ENCODE results near the gene LRRC41. TPM values are rescaled to one million over a fixed set of nuclear protein-coding genes. Genes with fewer than 3 reads are reported as not detected.

The LRRC41 gene
- total RNA-seq, 1 donor from 2014 or later: 43.1 TPM

DNA sequence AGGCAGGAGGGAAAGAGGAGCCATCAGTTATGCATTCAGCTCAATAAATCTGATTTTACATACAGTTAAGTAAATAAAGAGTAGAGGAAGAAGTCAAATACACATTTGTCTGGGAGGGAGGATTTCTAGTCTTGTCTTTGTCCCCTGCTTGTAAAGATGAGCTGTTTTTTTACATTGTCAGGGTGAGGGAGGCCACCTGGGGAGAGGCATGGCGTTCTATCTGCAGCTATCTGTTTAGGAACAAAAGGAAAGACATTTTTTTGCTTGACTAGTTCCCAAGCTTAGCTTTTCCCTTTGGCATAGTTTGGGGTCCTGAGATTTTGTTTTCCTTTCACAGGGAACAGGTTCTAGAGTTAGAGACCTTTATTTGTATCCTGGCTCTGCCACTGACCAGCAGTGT is 40.9 kb downstream of the LRRC41 start:
- no peaks in the 10 kb centered on the region for H3K4me1 Mint-ChIP-seq
- H3K36me3 Mint-ChIP-seq: peaks cover 37% of the 10 kb centered on the region
- peaks cover 2% of the 10 kb centered on the region for H3K36me3 ChIP-seq

GRCh38 chr1:46256523-46256922 is 46.9 kb downstream of the LRRC41 start:
- Histone ChIP-seq H3K4me1 (no peaks in the 10 kb centered on the region), H4K20me1 (ENCODE audit: low read depth) (peaks cover 11% of the 10 kb centered on the region), H3K4me3 (no peak overlapping the region), H3K27me3 (no peaks in the 10 kb centered on the region), H3K9ac (no peak overlapping the region), H3F3A (ENCODE audit: low read depth) (no peaks in the 10 kb centered on the region), H3K4me2 (no peak overlapping the region), H2AFZ (replicated peaks) (no peak overlapping the region), H3K36me3 (no peaks in the 10 kb centered on the region), H3K27ac (no peak overlapping the region), H3K9me3 (ENCODE audit: low read depth) (no peaks in the 10 kb centered on the region), H3K79me2 (ENCODE audit: low read depth) (no peaks in the 10 kb centered on the region)
- H3K27me3 Mint-ChIP-seq (ENCODE audit: insufficient read depth, low read depth): no peaks in the 10 kb centered on the region
- H3K4me3 Mint-ChIP-seq: no peak overlapping the region
- peaks cover 34% of the 10 kb centered on the region for H3K36me3 Mint-ChIP-seq
- DNase-seq (ENCODE audit: low spot score): no peak
- TF ChIP-seq, protein P1, sequence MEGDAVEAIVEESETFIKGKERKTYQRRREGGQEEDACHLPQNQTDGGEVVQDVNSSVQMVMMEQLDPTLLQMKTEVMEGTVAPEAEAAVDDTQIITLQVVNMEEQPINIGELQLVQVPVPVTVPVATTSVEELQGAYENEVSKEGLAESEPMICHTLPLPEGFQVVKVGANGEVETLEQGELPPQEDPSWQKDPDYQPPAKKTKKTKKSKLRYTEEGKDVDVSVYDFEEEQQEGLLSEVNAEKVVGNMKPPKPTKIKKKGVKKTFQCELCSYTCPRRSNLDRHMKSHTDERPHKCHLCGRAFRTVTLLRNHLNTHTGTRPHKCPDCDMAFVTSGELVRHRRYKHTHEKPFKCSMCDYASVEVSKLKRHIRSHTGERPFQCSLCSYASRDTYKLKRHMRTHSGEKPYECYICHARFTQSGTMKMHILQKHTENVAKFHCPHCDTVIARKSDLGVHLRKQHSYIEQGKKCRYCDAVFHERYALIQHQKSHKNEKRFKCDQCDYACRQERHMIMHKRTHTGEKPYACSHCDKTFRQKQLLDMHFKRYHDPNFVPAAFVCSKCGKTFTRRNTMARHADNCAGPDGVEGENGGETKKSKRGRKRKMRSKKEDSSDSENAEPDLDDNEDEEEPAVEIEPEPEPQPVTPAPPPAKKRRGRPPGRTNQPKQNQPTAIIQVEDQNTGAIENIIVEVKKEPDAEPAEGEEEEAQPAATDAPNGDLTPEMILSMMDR (IDR thresholded peaks at IDR 0.05): no peak
- TF ChIP-seq EZH2 (IDR thresholded peaks at IDR 0.05) (no peak), EZH2phosphoT487 (IDR thresholded peaks at IDR 0.05) (no peak)
- H3K9me3 Mint-ChIP-seq: no peaks in the 10 kb centered on the region
- no peak overlapping the region for H3K27ac Mint-ChIP-seq
- no peaks in the 10 kb centered on the region for H3K4me1 Mint-ChIP-seq

More for the DNA sequence above, 40.9 kb downstream of the LRRC41 start:
- no peak overlapping the region for H3K4me3 ChIP-seq
- H3K9ac ChIP-seq: no peak overlapping the region
- peak; percentile 10 for DNase-seq (ENCODE audit: low spot score)
- H3K27me3 ChIP-seq: no peaks in the 10 kb centered on the region
- no peak for TF ChIP-seq EZH2 (IDR thresholded peaks at IDR 0.05)
- TF ChIP-seq, protein P1 (IDR thresholded peaks at IDR 0.05): no peak
- TF ChIP-seq EZH2phosphoT487 (IDR thresholded peaks at IDR 0.05): no peak
- no peaks in the 10 kb centered on the region for H3K27me3 Mint-ChIP-seq (ENCODE audit: insufficient read depth, low read depth)
- no peak overlapping the region for H3K4me2 ChIP-seq
- H3K9me3 ChIP-seq (ENCODE audit: low read depth): no peaks in the 10 kb centered on the region
- H3K79me2 ChIP-seq (ENCODE audit: low read depth): no peaks in the 10 kb centered on the region
- no peaks in the 10 kb centered on the region for H3K9me3 Mint-ChIP-seq
- H3F3A ChIP-seq (ENCODE audit: low read depth): no peaks in the 10 kb centered on the region
- H3K27ac ChIP-seq: no peak overlapping the region
- no peaks in the 10 kb centered on the region for H3K4me1 ChIP-seq
- H3K27ac Mint-ChIP-seq: no peak overlapping the region
- no peak overlapping the region for H3K4me3 Mint-ChIP-seq
- no peak overlapping the region for H2AFZ ChIP-seq (replicated peaks)
- peaks cover 8% of the 10 kb centered on the region for H4K20me1 ChIP-seq (ENCODE audit: low read depth)

GRCh38 chr1:46254668-46255067 is 48.7 kb downstream of the LRRC41 start:
- no peak overlapping the region for H3K27ac ChIP-seq
- H3K4me1 ChIP-seq: no peaks in the 10 kb centered on the region
- Mint-ChIP-seq H3K9me3 (no peaks in the 10 kb centered on the region), H3K27ac (no peak overlapping the region), H3K4me3 (no peak overlapping the region), H3K27me3 (ENCODE audit: insufficient read depth, low read depth) (no peaks in the 10 kb centered on the region), H3K4me1 (peaks cover 1% of the 10 kb centered on the region), H3K36me3 (peaks cover 29% of the 10 kb centered on the region)
- DNase-seq (ENCODE audit: low spot score): no peak
- no peaks in the 10 kb centered on the region for H3K9me3 ChIP-seq (ENCODE audit: low read depth)
- peaks cover 8% of the 10 kb centered on the region for H3K79me2 ChIP-seq (ENCODE audit: low read depth)
- no peak overlapping the region for H2AFZ ChIP-seq (replicated peaks)
- H3K9ac ChIP-seq: no peak overlapping the region
- TF ChIP-seq, protein P1 (IDR thresholded peaks at IDR 0.05): no peak
- TF ChIP-seq EZH2phosphoT487 (IDR thresholded peaks at IDR 0.05) (no peak), EZH2 (IDR thresholded peaks at IDR 0.05) (no peak)
- H3K4me2 ChIP-seq: no peak overlapping the region
- H4K20me1 ChIP-seq (ENCODE audit: low read depth): peaks cover 11% of the 10 kb centered on the region
- no peak overlapping the region for H3K4me3 ChIP-seq
- peaks cover 6% of the 10 kb centered on the region for H3F3A ChIP-seq (ENCODE audit: low read depth)
- H3K27me3 ChIP-seq: no peaks in the 10 kb centered on the region
- no peaks in the 10 kb centered on the region for H3K36me3 ChIP-seq
